Kidney epithelial cell (primary cell): ENCODE results near the gene CCBE1. TPM values are rescaled to one million over a fixed set of nuclear protein-coding genes. Genes with fewer than 3 reads are reported as not detected.

Experiments
- DNase-seq: peaks from one replicate; pipeline ENCODE4 v3.0.0-alpha.2; 2010; ENCODE audit warnings: low read depth
- H3K27me3 ChIP-seq: 2 replicates; pipeline ENCODE4 v1.6.0; 2011; ENCODE audit warnings: low read length; ENCODE audit not compliant: control insufficient read depth, insufficient read depth
- H3K36me3 ChIP-seq: 2 replicates; pipeline ENCODE4 v1.5.1; 2011; ENCODE audit warnings: low read length; ENCODE audit not compliant: control insufficient read depth, insufficient read depth
- H3K4me3 ChIP-seq: 2 replicates; pipeline ENCODE4 v1.5.1; 2011; ENCODE audit warnings: low read depth, mild to moderate bottlenecking, control low read depth, low read length
- CTCF ChIP-seq: IDR thresholded peaks from 2 replicates; pipeline ENCODE4 v1.5.1; 2011; ENCODE audit warnings: mild to moderate bottlenecking, moderate library complexity, low read length, control low read depth, inconsistent platforms; ENCODE audit not compliant: insufficient read depth, poor library complexity, severe bottlenecking
- total RNA-seq: library from RNA; depleted of rRNA; stranded (reverse); fragments of >200 nt; gene quantifications from 2 replicates; pipeline ENCODE4 v1.2.3, GENCODE V29; 2015

CCBE1 gene
- total RNA-seq, 1 donor from 2014 or later = 1.2 TPM

GRCh38 chr18:59695551-59695950, 1.7 kb downstream of the CCBE1 start:
- Histone ChIP-seq H3K36me3 (no peaks in the 10 kb centered on the region), H3K4me3 (no peak overlapping the region), H3K27me3 (peaks cover 14% of the 10 kb centered on the region)
- no peak for TF ChIP-seq CTCF
- DNase-seq = no peak

GRCh38 chr18:59694824-59695223, 2.4 kb downstream of the CCBE1 start:
- no peak for DNase-seq
- Histone ChIP-seq H3K27me3 (peaks cover 14% of the 10 kb centered on the region), H3K36me3 (no peaks in the 10 kb centered on the region), H3K4me3 (no peak overlapping the region)
- TF ChIP-seq CTCF = no peak

GRCh38 chr18:59691996-59692395, 5.2 kb downstream of the CCBE1 start:
- no peak for TF ChIP-seq CTCF
- Histone ChIP-seq H3K4me3 (no peak overlapping the region), H3K36me3 (no peaks in the 10 kb centered on the region), H3K27me3 (peaks cover 10% of the 10 kb centered on the region)
- DNase-seq = no peak

- peaks cover 4% of the 10 kb centered on the region for H3K27me3 ChIP-seq
Measured at GRCh38 chr18:59690996-59691395, 6.2 kb downstream of the CCBE1 start.

GRCh38 chr18:59690186-59690982, 6.8 kb downstream of the CCBE1 start:
- Histone ChIP-seq H3K4me3 (no peak overlapping the region), H3K36me3 (no peaks in the 10 kb centered on the region), H3K27me3 (peaks cover 3% of the 10 kb centered on the region)
- no peak for TF ChIP-seq CTCF
- no peak for DNase-seq

More at GRCh38 chr18:59690996-59691395, 6.2 kb downstream of the CCBE1 start:
- no peaks in the 10 kb centered on the region for H3K36me3 ChIP-seq
- no peak for TF ChIP-seq CTCF
- no peak for DNase-seq
- H3K4me3 ChIP-seq = no peak overlapping the region

- H3K4me3 ChIP-seq = no peak overlapping the region
- no peaks in the 10 kb centered on the region for H3K27me3 ChIP-seq
- no peak for DNase-seq
- no peaks in the 10 kb centered on the region for H3K36me3 ChIP-seq
- no peak for TF ChIP-seq CTCF
Measured at GRCh38 chr18:59689756-59690155, 7.5 kb downstream of the CCBE1 start.
